Lower lobe of right lung (tissue), 2 donors: Measurements from ENCODE around the gene BMF. TPM values are rescaled to one million over a fixed set of nuclear protein-coding genes. Genes with fewer than 3 reads are reported as not detected.

Experiments used
- ATAC-seq, 2 donors: fragments of 200-7000 bp; cut with Tn5 transposase; one replicate each; pipeline ENCODE4 v1.9.1; 2020 to 2022; ENCODE audit warnings: mild to moderate bottlenecking in 2 of 2, moderate library complexity in 2 of 2
- DNase-seq: peaks from one replicate; pipeline ENCODE4 v3.0.0-alpha.2; 2020
- H3K27ac ChIP-seq: fragments of 200-600 bp; one replicate; pipeline ENCODE4 v1.8.0; 2022
- H3K27me3 ChIP-seq: fragments of 200-600 bp; one replicate; pipeline ENCODE4 v1.8.0; 2022; ENCODE audit warnings: low read depth
- H3K36me3 ChIP-seq: fragments of 200-600 bp; one replicate; pipeline ENCODE4 v1.8.0; 2022; ENCODE audit warnings: mild to moderate bottlenecking
- H3K4me1 ChIP-seq: fragments of 200-600 bp; one replicate; pipeline ENCODE4 v1.8.0; 2022
- H3K4me3 ChIP-seq: fragments of 200-600 bp; one replicate; pipeline ENCODE4 v1.8.0; 2022; ENCODE audit warnings: mild to moderate bottlenecking
- H3K9me3 ChIP-seq: fragments of 200-600 bp; one replicate; pipeline ENCODE4 v1.8.0; 2022
- intact Hi-C: fragments of 100-400 bp; cut with DNase I; formaldehyde crosslinking; loops from one replicate; pipeline ENCODE4 v1.11.0; 2022
- total RNA-seq: library from RNA; stranded (reverse); fragmentation: NEBNext Ultra II Directional; extraction: Animal tissue kit (Norgen Biotek cat#: 25700); gene quantifications from one replicate; pipeline ENCODE4 v1.2.1, GENCODE V29; 2021
- TF ChIP-seq, protein P1 (sequence below): fragments of 200-600 bp; IDR thresholded peaks from one replicate; pipeline ENCODE4 v1.8.0; 2022; ENCODE audit warnings: antibody characterized with exemption, mild to moderate bottlenecking
- donor health status: DM: no; HTN: yes; CAD: no; lungs with severe emphysema.

The BMF gene
- total RNA-seq, 1 donor from 2014 or later: 17.2 TPM

GRCh38 chr15:40048211-40048792 is 60.4 kb downstream of the BMF start:
- DNase-seq (no peak), ATAC-seq (peak in 1 of 2 donors; percentile 11)
- TF ChIP-seq, protein P1, sequence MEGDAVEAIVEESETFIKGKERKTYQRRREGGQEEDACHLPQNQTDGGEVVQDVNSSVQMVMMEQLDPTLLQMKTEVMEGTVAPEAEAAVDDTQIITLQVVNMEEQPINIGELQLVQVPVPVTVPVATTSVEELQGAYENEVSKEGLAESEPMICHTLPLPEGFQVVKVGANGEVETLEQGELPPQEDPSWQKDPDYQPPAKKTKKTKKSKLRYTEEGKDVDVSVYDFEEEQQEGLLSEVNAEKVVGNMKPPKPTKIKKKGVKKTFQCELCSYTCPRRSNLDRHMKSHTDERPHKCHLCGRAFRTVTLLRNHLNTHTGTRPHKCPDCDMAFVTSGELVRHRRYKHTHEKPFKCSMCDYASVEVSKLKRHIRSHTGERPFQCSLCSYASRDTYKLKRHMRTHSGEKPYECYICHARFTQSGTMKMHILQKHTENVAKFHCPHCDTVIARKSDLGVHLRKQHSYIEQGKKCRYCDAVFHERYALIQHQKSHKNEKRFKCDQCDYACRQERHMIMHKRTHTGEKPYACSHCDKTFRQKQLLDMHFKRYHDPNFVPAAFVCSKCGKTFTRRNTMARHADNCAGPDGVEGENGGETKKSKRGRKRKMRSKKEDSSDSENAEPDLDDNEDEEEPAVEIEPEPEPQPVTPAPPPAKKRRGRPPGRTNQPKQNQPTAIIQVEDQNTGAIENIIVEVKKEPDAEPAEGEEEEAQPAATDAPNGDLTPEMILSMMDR: no peak

DNA sequence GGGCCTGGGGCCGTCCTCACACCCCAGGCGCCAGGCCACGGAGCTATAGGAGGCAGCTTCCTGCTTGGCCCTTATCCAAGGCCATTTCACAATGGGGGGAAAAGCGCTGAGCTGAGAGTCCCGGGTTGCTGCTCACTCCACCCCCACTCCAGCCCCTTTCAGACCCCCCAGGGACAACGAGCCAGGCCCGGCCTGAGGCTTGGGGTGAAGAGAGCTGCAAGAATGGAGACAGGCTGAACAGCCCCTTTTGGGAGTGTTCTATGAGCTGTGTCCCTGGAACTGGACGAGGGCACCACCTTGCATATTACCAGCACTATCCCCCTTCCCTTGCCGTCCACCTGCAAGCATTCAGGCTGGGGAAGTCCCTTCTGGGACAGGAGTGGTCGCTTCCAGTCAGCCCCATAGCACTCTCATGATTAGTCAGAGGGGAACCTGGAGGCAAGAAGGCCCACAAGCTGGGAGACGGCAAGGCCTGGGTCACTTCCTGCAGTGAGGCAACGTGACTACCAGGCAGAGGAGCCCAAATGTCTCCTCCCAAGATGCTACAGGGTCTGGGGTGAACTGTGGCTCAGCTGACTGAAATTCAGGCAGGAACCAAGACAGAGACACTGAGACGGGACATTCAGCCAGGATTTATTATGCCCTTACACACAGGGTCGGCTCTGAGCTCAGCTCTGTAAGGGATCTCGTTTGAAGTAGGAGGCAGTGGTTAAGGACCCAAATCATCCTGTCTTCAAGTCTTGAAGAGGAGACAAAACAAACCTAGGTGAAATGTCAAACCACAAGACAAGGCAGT is 61.1 kb downstream of the BMF start:
- H3K4me3 ChIP-seq: no peak overlapping the region
- no peaks in the 10 kb centered on the region for H3K27me3 ChIP-seq
- DNase-seq (peak; percentile 78), ATAC-seq (peak; percentile 70 to 71)
- no peaks in the 10 kb centered on the region for H3K36me3 ChIP-seq
- H3K9me3 ChIP-seq: no peaks in the 10 kb centered on the region
- H3K4me1 ChIP-seq: peaks cover 51% of the 10 kb centered on the region
- intact Hi-C loops: loop anchor here (10.0 kb wide), 2 partner anchors 57 to 227 kb away; partner anchors contain the start of gene BMF
- TF ChIP-seq, protein P1: no peak
- peak overlapping the region; percentile 72 for H3K27ac ChIP-seq

More at GRCh38 chr15:40048211-40048792, 60.4 kb downstream of the BMF start:
- no peaks in the 10 kb centered on the region for H3K27me3 ChIP-seq
- no peaks in the 10 kb centered on the region for H3K36me3 ChIP-seq
- intact Hi-C loops: loop anchor here (10.0 kb wide), 2 partner anchors 56 to 226 kb away; partner anchors contain the start of gene BMF
- peaks cover 57% of the 10 kb centered on the region for H3K4me1 ChIP-seq
- no peaks in the 10 kb centered on the region for H3K9me3 ChIP-seq
- peak overlapping the region; percentile 72 for H3K27ac ChIP-seq
- no peak overlapping the region for H3K4me3 ChIP-seq

- ATAC-seq: no peak
- Histone ChIP-seq H3K27ac (peak overlapping the region; percentile 72), H3K27me3 (no peaks in the 10 kb centered on the region), H3K4me1 (peaks cover 51% of the 10 kb centered on the region), H3K36me3 (no peaks in the 10 kb centered on the region), H3K4me3 (no peak overlapping the region), H3K9me3 (no peaks in the 10 kb centered on the region)
- TF ChIP-seq, protein P1: no peak
- DNase-seq: no peak
- intact Hi-C loops: loop anchor here (10.0 kb wide), 2 partner anchors 58 to 228 kb away; partner anchors contain the start of gene BMF
These were observed 61.8 kb downstream of the BMF start for GRCh38 chr15:40046721-40047414.

DNA sequence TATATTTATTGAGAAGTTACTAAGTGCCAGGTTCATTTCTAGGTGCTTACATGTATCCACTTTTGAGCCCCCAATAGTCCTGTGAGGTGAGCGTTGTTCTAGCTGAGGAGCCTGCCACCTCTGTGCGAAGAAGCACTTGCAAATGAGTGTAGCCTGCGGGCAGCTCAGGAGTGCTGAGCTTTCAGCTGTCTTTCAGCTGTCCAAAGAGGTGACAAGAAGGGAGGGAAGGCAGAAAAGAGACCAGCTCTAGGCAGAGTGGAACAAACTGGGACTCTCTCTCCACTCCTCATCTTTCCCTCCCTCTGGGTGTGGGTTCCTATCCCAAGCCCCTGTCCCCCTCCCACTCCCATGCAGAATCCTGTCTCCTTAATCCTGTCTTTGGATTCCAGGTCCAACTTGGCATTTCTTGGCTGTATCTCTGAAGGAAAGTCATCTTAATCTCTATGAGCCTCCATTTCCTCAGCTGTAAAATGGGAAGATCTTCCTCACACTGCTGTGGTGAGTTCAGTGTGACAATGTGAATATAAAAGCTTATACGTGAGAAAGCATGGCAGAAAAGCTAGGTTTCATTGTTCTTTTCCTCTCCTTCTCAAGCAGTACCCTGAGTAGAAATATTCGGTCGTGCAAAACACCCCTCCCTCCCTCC is 63.0 kb downstream of the BMF start:
- no peaks in the 10 kb centered on the region for H3K27me3 ChIP-seq
- no peaks in the 10 kb centered on the region for H3K36me3 ChIP-seq
- peak in 1 of 2 donors; percentile 5 for ATAC-seq
- H3K4me3 ChIP-seq: peak overlapping the region; percentile 1
- intact Hi-C loops: loop anchor here (10.0 kb wide), 2 partner anchors 59 to 229 kb away; partner anchors contain the start of gene BMF
- TF ChIP-seq, protein P1: no peak
- H3K9me3 ChIP-seq: no peaks in the 10 kb centered on the region
- DNase-seq: no peak
- peaks cover 51% of the 10 kb centered on the region for H3K4me1 ChIP-seq
- H3K27ac ChIP-seq: peak overlapping the region; percentile 15
